Ascending aorta (tissue), 2 donors: ENCODE data around the gene RAD54L2. TPM values are rescaled to one million over a fixed set of nuclear protein-coding genes. Genes with fewer than 3 reads are reported as not detected.
"Not testable (repeated sequence)": the region's sequence is repeated elsewhere in the genome, so short reads cannot be mapped to it uniquely, and the experiment has no call there.

Source experiments
- DNase-seq, 2 donors: peaks; one replicate each; pipeline ENCODE4 v3.0.0-alpha.2; 2019; ENCODE audit warnings: low spot score in 2 of 2
- H3K27ac ChIP-seq, 2 donors: fragments of 200-600 bp; sonication (generic); one replicate each; pipeline ENCODE4 v1.5.1; 2016 to 2017; ENCODE audit warnings: mild to moderate bottlenecking in 1 of 2
- H3K27me3 ChIP-seq: fragments of 200-600 bp; sonication (generic); one replicate; pipeline ENCODE4 v1.5.1; 2017
- H3K36me3 ChIP-seq, 2 donors: fragments of 200-600 bp; sonication (generic); one replicate each; pipeline ENCODE4 v1.5.1; 2016
- H3K4me1 ChIP-seq, 2 donors: fragments of 200-600 bp; sonication (generic); one replicate each; pipeline ENCODE4 v1.5.1; 2016 to 2017; ENCODE audit warnings: mild to moderate bottlenecking in 1 of 2
- H3K4me3 ChIP-seq, 2 donors: fragments of 200-600 bp; sonication (generic); one replicate each; pipeline ENCODE4 v1.5.1; 2016 to 2017; ENCODE audit warnings: mild to moderate bottlenecking in 1 of 2
- H3K9me3 ChIP-seq, 2 donors: fragments of 200-600 bp; sonication (generic); one replicate each; pipeline ENCODE4 v1.5.1; 2016
- intact Hi-C: fragments of 100-400 bp; cut with DNase I; formaldehyde crosslinking; loops from one replicate; pipeline ENCODE4 v1.15.1; 2023
- total RNA-seq: library from RNA; depleted of rRNA; stranded (reverse); fragments of >200 nt; gene quantifications from one replicate; pipeline ENCODE4 v1.1.0, GENCODE V29; 2016
- TF ChIP-seq, protein P1 (sequence below), 3 experiments: fragments of 200-600 bp in 2 of 3; fragments of 450-650 bp in 1 of 3; sonication (generic) in 2 of 3; IDR thresholded peaks; one replicate each; pipeline ENCODE4 v1.5.1; 2016 to 2019; ENCODE audit warnings: antibody characterized with exemption in 3 of 3, mild to moderate bottlenecking in 1 of 3, moderate library complexity in 1 of 3

Gene RAD54L2
- total RNA-seq, 1 donor from 2014 or later, result 18.3 TPM

DNA sequence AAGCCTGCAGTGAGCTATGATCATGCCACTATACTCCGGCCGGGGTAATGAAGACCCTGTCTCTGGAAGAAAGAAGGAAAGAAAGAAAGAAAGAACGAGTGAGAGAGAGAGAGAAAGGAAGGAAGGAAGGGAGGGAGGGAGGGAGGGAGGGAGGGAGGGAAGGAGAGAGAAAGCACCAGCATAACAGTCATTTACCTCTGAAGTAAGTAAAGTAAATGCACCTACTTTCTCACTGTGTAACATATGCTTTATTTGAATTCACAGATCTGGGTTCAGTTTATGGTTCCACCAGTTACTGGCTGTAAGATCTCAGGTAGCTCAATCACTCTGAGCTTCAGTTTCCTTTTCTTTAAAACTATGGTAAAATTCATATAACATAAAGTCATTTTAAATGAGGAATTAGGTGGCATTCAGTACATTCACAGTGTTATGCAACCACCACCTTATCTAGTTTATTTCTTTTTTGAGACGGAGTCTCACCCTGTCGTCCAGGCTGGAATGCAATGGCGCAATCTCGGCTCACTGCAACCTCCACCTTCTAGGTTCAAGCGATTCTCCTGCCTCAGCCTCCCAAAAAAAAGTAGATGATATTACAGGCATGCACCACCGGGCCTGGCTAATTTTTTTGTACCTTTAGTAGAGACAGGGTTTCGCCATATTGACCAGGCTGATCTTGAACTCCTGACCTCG lies 16.1 kb upstream of the RAD54L2 start:
- Histone ChIP-seq H3K9me3 (no peaks in the 10 kb centered on the region), H3K36me3 (no peaks in the 10 kb centered on the region), H3K4me1 (no peaks in the 10 kb centered on the region), H3K27ac (no peak overlapping the region), H3K4me3 (no peak overlapping the region), H3K27me3 (no peaks in the 10 kb centered on the region)
- no peak for DNase-seq
- TF ChIP-seq, protein P1, sequence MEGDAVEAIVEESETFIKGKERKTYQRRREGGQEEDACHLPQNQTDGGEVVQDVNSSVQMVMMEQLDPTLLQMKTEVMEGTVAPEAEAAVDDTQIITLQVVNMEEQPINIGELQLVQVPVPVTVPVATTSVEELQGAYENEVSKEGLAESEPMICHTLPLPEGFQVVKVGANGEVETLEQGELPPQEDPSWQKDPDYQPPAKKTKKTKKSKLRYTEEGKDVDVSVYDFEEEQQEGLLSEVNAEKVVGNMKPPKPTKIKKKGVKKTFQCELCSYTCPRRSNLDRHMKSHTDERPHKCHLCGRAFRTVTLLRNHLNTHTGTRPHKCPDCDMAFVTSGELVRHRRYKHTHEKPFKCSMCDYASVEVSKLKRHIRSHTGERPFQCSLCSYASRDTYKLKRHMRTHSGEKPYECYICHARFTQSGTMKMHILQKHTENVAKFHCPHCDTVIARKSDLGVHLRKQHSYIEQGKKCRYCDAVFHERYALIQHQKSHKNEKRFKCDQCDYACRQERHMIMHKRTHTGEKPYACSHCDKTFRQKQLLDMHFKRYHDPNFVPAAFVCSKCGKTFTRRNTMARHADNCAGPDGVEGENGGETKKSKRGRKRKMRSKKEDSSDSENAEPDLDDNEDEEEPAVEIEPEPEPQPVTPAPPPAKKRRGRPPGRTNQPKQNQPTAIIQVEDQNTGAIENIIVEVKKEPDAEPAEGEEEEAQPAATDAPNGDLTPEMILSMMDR (IDR thresholded peaks at IDR 0.05), result no peak
- intact Hi-C loops, result no loop called here

DNA sequence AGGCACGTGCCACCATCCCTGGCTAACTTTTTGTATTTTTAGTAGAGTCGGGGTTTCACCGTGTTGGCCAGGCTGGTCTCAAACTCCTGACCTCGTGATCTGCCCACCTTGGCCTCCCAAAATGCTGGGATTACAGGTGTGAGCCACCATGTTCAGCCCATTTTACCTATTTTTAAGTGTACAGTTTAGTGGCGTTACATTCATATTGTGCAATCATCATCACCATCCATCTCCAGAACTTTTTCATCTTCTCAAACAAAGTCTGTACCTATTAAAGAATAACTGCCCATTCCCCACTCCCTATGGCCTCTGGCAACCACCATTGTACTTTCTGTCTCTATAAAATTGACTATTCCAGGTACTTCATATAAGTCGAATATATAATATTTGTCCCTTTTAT lies 13.6 kb upstream of the RAD54L2 start:
- H3K27ac ChIP-seq, intact Hi-C loops, DNase-seq, H3K27me3 ChIP-seq, H3K4me3 ChIP-seq, H3K9me3 ChIP-seq, H3K4me1 ChIP-seq, H3K36me3 ChIP-seq: not testable (repeated sequence)

GRCh38 chr3:51530485-51530884 lies 8.0 kb upstream of the RAD54L2 start:
- Histone ChIP-seq H3K27me3 (no peaks in the 10 kb centered on the region), H3K4me3 (no peak overlapping the region), H3K4me1 (no peaks in the 10 kb centered on the region), H3K36me3 (no peaks in the 10 kb centered on the region), H3K27ac (no peak overlapping the region), H3K9me3 (no peaks in the 10 kb centered on the region)
- intact Hi-C loops, result no loop called here
- DNase-seq, result no peak
- TF ChIP-seq, protein P1 (IDR thresholded peaks at IDR 0.05), result no peak

- H3K27ac ChIP-seq, result no peak overlapping the region
- H3K4me3 ChIP-seq, result no peak overlapping the region
- H3K27me3 ChIP-seq, result no peaks in the 10 kb centered on the region
- intact Hi-C loops, result no loop called here
- peaks cover 0 to 16% of the 10 kb centered on the region in 2 donors for H3K4me1 ChIP-seq
- H3K9me3 ChIP-seq, result no peaks in the 10 kb centered on the region
- TF ChIP-seq, protein P1 (IDR thresholded peaks at IDR 0.05), result no peak
- no peak for DNase-seq
- H3K36me3 ChIP-seq, result no peaks in the 10 kb centered on the region
Observed at GRCh38 chr3:51535146-51536019, 3.1 kb upstream of the RAD54L2 start.

DNA sequence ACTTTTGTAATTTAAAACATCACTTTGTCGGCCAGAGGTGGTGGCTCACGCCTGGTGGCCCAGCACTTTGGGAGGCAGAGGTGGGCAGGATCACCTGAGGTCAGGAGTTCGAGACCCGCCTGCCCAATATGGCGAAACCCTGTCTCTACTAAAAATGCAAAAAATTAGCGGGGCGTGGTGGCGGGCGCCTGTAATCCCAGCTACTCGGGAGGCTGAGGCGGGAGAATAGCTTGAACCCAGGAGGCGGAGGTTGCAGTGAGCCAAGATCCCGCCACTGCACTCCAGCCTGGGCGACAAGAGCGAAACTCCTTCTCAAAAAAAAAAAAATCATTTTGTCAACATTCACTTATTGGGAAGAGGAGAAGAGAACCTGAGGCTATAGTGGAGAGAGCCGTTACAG lies 888 bp upstream of the RAD54L2 start:
- intact Hi-C loops, result loop anchor here (1.0 to 2.0 kb wide), 2 partner anchors 37 to 134 kb away; partner anchors contain the start of genes DCAF1 and TEX264
- Histone ChIP-seq H3K27ac (peak overlapping the region; percentile 90 to 93), H3K4me3 (peak overlapping the region; percentile 83 to 99), H3K4me1 (peaks cover 0 to 16% of the 10 kb centered on the region in 2 donors)
- not testable (repeated sequence) for H3K36me3 ChIP-seq, H3K9me3 ChIP-seq, H3K27me3 ChIP-seq, DNase-seq

DNA sequence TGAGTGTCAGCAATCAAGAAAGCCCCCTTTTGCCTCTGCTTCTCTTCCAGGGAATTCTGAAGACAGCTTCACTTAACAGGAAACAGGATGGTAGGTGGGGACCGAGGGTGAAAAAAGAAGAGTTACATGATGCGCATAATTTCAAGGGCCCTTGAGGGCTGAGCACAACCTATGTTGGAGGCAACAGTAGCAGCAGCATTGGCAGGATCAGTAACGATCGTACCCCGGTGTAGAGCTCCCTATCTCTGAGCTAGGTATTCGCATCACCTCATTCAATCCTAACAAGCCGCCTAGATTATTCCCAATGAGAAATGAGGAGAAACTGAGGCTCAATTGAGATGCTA lies 432 bp upstream of the RAD54L2 start:
- peak overlapping the region; percentile 90 to 93 for H3K27ac ChIP-seq
- intact Hi-C loops, result loop anchor here (1.0 to 2.0 kb wide), 2 partner anchors 37 to 133 kb away; partner anchors contain the start of genes DCAF1 and TEX264
- peak overlapping the region; percentile 83 to 99 for H3K4me3 ChIP-seq
- TF ChIP-seq, protein P1 (IDR thresholded peaks at IDR 0.05), result no peak
- no peak for DNase-seq
- no peaks in the 10 kb centered on the region for H3K9me3 ChIP-seq
- H3K36me3 ChIP-seq, result peaks cover 0 to 4% of the 10 kb centered on the region in 2 donors
- peaks cover 0 to 16% of the 10 kb centered on the region in 2 donors for H3K4me1 ChIP-seq
- H3K27me3 ChIP-seq, result no peaks in the 10 kb centered on the region
